HG03196 (cell line): ENCODE results near the gene CYP2C9.

ENCODE experiments used
- ATAC-seq: cut with Tn5 transposase; IDR thresholded peaks from one replicate; pipeline ENCODE4 v1.9.1; 2021; ENCODE audit not compliant: unreplicated experiment

The CYP2C9 gene

GRCh38 chr10:95035332-95036295, 97.2 kb downstream of the CYP2C9 start:
- ATAC-seq = no peak

- ATAC-seq = no peak
Measured at GRCh38 chr10:95039281-95039680, 100.8 kb downstream of the CYP2C9 start.
